ENCODE measurements around the gene EXOC7. TPM values are rescaled to one million over a fixed set of nuclear protein-coding genes. Genes with fewer than 3 reads are reported as not detected.
A peak's percentile ranks its signal among the peaks of the same experiment; 100 is the strongest.

Gene EXOC7
- polyA plus RNA-seq, 2 donors = 57.0 to 77.2 TPM

- Histone ChIP-seq H3K36me3 (ENCODE audit: control insufficient read depth in 2 of 2, insufficient read depth in 2 of 2, low read length in 1 of 2) (peaks cover 5 to 11% of the 10 kb centered on the region in 2 donors), H3K4me1 (ENCODE audit: control insufficient read depth in 2 of 2, insufficient read depth in 2 of 2, low read length in 1 of 2) (peaks cover 6 to 13% of the 10 kb centered on the region in 2 donors), H3K4me3 (ENCODE audit: low read depth in 1 of 2, low read length in 2 of 2) (peak overlapping the region; percentile 70 to 83), H3K27ac (ENCODE audit: low read depth in 2 of 2, low read length in 1 of 2) (peak overlapping the region; percentile 79 to 92), H3K27me3 (ENCODE audit: control insufficient read depth in 1 of 2, insufficient read depth in 2 of 2, low read length in 2 of 2) (no peaks in the 10 kb centered on the region), H3K9me3 (ENCODE audit: control insufficient read depth in 2 of 2, insufficient read depth in 1 of 2, low read depth in 1 of 2, low read length in 1 of 2) (no peaks in the 10 kb centered on the region)
- 85 to 86% methylated on average over 29 of the region's 29 CpGs for WGBS, 2 donors
Observed at GRCh38 chr17:76104140-76104895, 731 bp upstream of the EXOC7 start.

- H3K4me3 ChIP-seq (ENCODE audit: low read depth in 1 of 2, low read length in 2 of 2) = peak overlapping the region; percentile 70 to 83
- H3K4me1 ChIP-seq (ENCODE audit: control insufficient read depth in 2 of 2, insufficient read depth in 2 of 2, low read length in 1 of 2) = peaks cover 6 to 13% of the 10 kb centered on the region in 2 donors
- H3K36me3 ChIP-seq (ENCODE audit: control insufficient read depth in 2 of 2, insufficient read depth in 2 of 2, low read length in 1 of 2) = peaks cover 5 to 12% of the 10 kb centered on the region in 2 donors
- WGBS, 2 donors = 0 to 5% methylated on average over 4 of the region's 4 CpGs
- H3K27me3 ChIP-seq (ENCODE audit: control insufficient read depth in 1 of 2, insufficient read depth in 2 of 2, low read length in 2 of 2) = no peaks in the 10 kb centered on the region
- H3K27ac ChIP-seq (ENCODE audit: low read depth in 2 of 2, low read length in 1 of 2) = peak overlapping the region; percentile 79 to 92
- no peaks in the 10 kb centered on the region for H3K9me3 ChIP-seq (ENCODE audit: control insufficient read depth in 2 of 2, insufficient read depth in 1 of 2, low read depth in 1 of 2, low read length in 1 of 2)
Observed at GRCh38 chr17:76102944-76103273, 678 bp downstream of the EXOC7 start.

GRCh38 chr17:76097716-76098295 is 5.8 kb downstream of the EXOC7 start:
- WGBS, 2 donors = 91 to 96% methylated on average over 19 of the region's 19 CpGs
- Histone ChIP-seq H3K4me1 (ENCODE audit: control insufficient read depth in 2 of 2, insufficient read depth in 2 of 2, low read length in 1 of 2) (peaks cover 3 to 5% of the 10 kb centered on the region in 2 donors), H3K27me3 (ENCODE audit: control insufficient read depth in 1 of 2, insufficient read depth in 2 of 2, low read length in 2 of 2) (no peaks in the 10 kb centered on the region), H3K9me3 (ENCODE audit: control insufficient read depth in 2 of 2, insufficient read depth in 1 of 2, low read depth in 1 of 2, low read length in 1 of 2) (no peaks in the 10 kb centered on the region), H3K4me3 (ENCODE audit: low read depth in 1 of 2, low read length in 2 of 2) (no peak overlapping the region), H3K27ac (ENCODE audit: low read depth in 2 of 2, low read length in 1 of 2) (no peak overlapping the region), H3K36me3 (ENCODE audit: control insufficient read depth in 2 of 2, insufficient read depth in 2 of 2, low read length in 1 of 2) (peaks cover 17 to 39% of the 10 kb centered on the region in 2 donors)

DNA sequence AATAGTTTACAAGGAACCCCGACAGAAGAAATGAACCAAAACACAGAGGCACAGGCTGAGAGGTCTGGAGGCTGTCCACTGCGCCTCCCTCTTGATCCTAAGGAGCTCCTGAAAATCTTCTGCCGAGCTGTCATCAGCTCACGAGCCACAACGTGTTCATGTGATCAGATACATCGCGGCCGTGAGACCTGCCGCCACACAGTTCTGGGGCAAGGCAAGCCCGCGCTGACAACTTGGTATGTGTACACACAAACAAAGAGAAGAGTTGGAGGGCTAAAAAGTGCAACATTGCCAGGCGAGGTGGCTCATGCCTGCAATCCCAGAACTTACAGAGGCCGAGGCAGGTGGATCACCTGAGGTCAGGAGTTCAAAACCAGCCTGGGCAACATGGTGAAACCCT is 7.6 kb downstream of the EXOC7 start:
- Histone ChIP-seq H3K9me3 (ENCODE audit: control insufficient read depth in 2 of 2, insufficient read depth in 1 of 2, low read depth in 1 of 2, low read length in 1 of 2) (no peaks in the 10 kb centered on the region), H3K36me3 (ENCODE audit: control insufficient read depth in 2 of 2, insufficient read depth in 2 of 2, low read length in 1 of 2) (peaks cover 16 to 43% of the 10 kb centered on the region in 2 donors), H3K27me3 (ENCODE audit: control insufficient read depth in 1 of 2, insufficient read depth in 2 of 2, low read length in 2 of 2) (no peaks in the 10 kb centered on the region), H3K4me1 (ENCODE audit: control insufficient read depth in 2 of 2, insufficient read depth in 2 of 2, low read length in 1 of 2) (no peaks in the 10 kb centered on the region), H3K27ac (ENCODE audit: low read depth in 2 of 2, low read length in 1 of 2) (no peak overlapping the region), H3K4me3 (ENCODE audit: low read depth in 1 of 2, low read length in 2 of 2) (no peak overlapping the region)
- WGBS, 2 donors = 87 to 92% methylated on average over 13 of the region's 13 CpGs

GRCh38 chr17:76094046-76094445 is 9.5 kb downstream of the EXOC7 start:
- Histone ChIP-seq H3K27me3 (ENCODE audit: control insufficient read depth in 1 of 2, insufficient read depth in 2 of 2, low read length in 2 of 2) (no peaks in the 10 kb centered on the region), H3K36me3 (ENCODE audit: control insufficient read depth in 2 of 2, insufficient read depth in 2 of 2, low read length in 1 of 2) (peaks cover 22 to 54% of the 10 kb centered on the region in 2 donors), H3K4me1 (ENCODE audit: control insufficient read depth in 2 of 2, insufficient read depth in 2 of 2, low read length in 1 of 2) (no peaks in the 10 kb centered on the region), H3K9me3 (ENCODE audit: control insufficient read depth in 2 of 2, insufficient read depth in 1 of 2, low read depth in 1 of 2, low read length in 1 of 2) (no peaks in the 10 kb centered on the region), H3K27ac (ENCODE audit: low read depth in 2 of 2, low read length in 1 of 2) (no peak overlapping the region), H3K4me3 (ENCODE audit: low read depth in 1 of 2, low read length in 2 of 2) (no peak overlapping the region)
- 89 to 93% methylated on average over 11 of the region's 11 CpGs for WGBS, 2 donors

DNA sequence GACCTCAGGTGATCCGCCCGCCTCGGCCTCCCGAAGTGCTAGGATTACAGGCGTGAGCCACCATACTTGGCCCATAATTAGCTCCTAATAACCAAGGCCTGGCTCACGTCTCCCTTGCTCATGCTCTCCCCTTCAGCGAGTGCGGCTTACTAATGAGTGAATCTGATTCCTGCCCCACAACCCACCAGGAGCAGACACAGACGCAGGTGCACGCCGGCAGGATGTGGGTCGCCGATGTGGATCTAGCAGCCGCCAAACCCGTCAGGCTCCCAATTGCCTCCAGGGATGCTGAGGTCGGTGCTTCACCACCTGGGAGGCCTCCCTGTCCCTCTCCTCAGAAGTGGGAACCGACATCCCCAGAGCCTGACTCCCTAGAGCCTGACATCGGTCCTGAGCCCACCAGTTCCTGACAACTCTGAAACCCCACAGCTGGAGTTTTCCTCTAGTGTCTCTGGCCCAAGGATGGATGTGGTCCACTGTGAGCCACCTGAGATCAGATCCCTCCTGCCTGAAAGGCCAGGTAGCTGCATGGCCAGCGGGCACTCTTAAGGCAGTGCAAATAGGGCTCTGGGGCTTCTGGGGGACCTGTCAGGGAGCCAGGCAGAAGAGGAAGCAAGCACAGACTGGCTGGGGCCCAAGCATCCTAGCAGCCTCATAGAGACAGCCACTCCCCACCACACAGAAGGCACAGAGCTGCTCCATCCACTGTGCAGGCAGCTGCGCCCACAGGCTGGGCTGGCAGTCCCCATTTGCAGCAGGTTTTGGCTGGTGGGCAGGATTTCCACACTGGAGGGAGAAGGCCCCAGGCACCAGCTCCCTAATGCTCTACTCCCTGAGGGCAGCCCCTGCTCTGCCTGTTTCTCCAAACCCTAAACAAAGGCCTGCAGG is 10.8 kb downstream of the EXOC7 start:
- 94 to 95% methylated on average over 20 of the region's 20 CpGs for whole genome bisulfite sequencing, 2 donors
- Histone ChIP-seq H3K36me3 (ENCODE audit: control insufficient read depth in 2 of 2, insufficient read depth in 2 of 2, low read length in 1 of 2) (peaks cover 29 to 64% of the 10 kb centered on the region in 2 donors), H3K9me3 (ENCODE audit: control insufficient read depth in 2 of 2, insufficient read depth in 1 of 2, low read depth in 1 of 2, low read length in 1 of 2) (no peaks in the 10 kb centered on the region)

GRCh38 chr17:76091526-76092286 is 11.9 kb downstream of the EXOC7 start:
- Histone ChIP-seq H3K9me3 (ENCODE audit: control insufficient read depth in 2 of 2, insufficient read depth in 1 of 2, low read depth in 1 of 2, low read length in 1 of 2) (no peaks in the 10 kb centered on the region), H3K4me3 (ENCODE audit: low read depth in 1 of 2, low read length in 2 of 2) (no peak overlapping the region), H3K27me3 (ENCODE audit: control insufficient read depth in 1 of 2, insufficient read depth in 2 of 2, low read length in 2 of 2) (no peaks in the 10 kb centered on the region), H3K36me3 (ENCODE audit: control insufficient read depth in 2 of 2, insufficient read depth in 2 of 2, low read length in 1 of 2) (peaks cover 32 to 71% of the 10 kb centered on the region in 2 donors), H3K4me1 (ENCODE audit: control insufficient read depth in 2 of 2, insufficient read depth in 2 of 2, low read length in 1 of 2) (no peaks in the 10 kb centered on the region), H3K27ac (ENCODE audit: low read depth in 2 of 2, low read length in 1 of 2) (no peak overlapping the region)
- 76 to 82% methylated on average over 23 of the region's 23 CpGs for whole genome bisulfite sequencing, 2 donors

More for the DNA sequence above, 10.8 kb downstream of the EXOC7 start:
- Histone ChIP-seq H3K4me1 (ENCODE audit: control insufficient read depth in 2 of 2, insufficient read depth in 2 of 2, low read length in 1 of 2) (no peaks in the 10 kb centered on the region), H3K27ac (ENCODE audit: low read depth in 2 of 2, low read length in 1 of 2) (no peak overlapping the region), H3K4me3 (ENCODE audit: low read depth in 1 of 2, low read length in 2 of 2) (no peak overlapping the region), H3K27me3 (ENCODE audit: control insufficient read depth in 1 of 2, insufficient read depth in 2 of 2, low read length in 2 of 2) (no peaks in the 10 kb centered on the region)

DNA sequence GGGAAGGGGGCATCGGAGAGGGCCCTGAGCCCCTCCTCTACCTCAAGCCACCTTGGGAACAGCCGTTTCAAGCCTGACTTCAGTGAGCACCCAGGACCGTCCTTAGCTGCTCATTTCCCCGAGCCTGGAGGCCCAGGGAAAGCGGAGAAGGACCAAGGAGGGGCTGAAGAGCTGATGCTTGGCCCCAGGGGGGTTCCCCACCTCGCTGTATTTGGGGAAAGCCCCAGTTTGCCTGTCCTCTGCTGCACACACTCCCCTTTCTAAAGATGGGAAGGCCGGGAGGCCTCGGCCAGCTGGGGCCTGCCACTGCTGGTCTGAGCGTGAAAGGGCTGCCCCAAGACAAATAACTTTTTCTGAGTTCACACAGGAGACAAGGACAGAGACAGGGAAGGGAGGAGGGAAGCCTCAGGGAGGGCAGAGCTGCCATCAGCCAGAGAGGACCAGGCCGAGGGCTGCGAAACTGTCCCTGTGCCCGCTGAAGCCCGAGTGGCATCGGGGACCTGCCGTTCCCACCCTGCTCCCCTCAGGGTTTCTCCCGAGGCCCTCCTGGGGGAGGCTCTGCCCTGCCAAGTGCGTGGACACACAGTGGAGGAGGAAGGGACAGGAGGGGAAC is 13.0 kb downstream of the EXOC7 start:
- H3K4me3 ChIP-seq (ENCODE audit: low read depth in 1 of 2, low read length in 2 of 2) = no peak overlapping the region
- no peaks in the 10 kb centered on the region for H3K4me1 ChIP-seq (ENCODE audit: control insufficient read depth in 2 of 2, insufficient read depth in 2 of 2, low read length in 1 of 2)
- peaks cover 40 to 75% of the 10 kb centered on the region in 2 donors for H3K36me3 ChIP-seq (ENCODE audit: control insufficient read depth in 2 of 2, insufficient read depth in 2 of 2, low read length in 1 of 2)
- H3K27ac ChIP-seq (ENCODE audit: low read depth in 2 of 2, low read length in 1 of 2) = no peak overlapping the region
- H3K9me3 ChIP-seq (ENCODE audit: control insufficient read depth in 2 of 2, insufficient read depth in 1 of 2, low read depth in 1 of 2, low read length in 1 of 2) = no peaks in the 10 kb centered on the region
- no peaks in the 10 kb centered on the region for H3K27me3 ChIP-seq (ENCODE audit: control insufficient read depth in 1 of 2, insufficient read depth in 2 of 2, low read length in 2 of 2)
- WGBS, 2 donors = 62 to 63% methylated on average over 17 of the region's 17 CpGs

Measured in esophagus (tissue), 2 donors.